NCI-H69 (cell line): Measurements from ENCODE around the gene SLAMF1.
"Not testable (repeated sequence)": the region's sequence is repeated elsewhere in the genome, so short reads cannot be mapped to it uniquely, and the experiment has no call there.

Experiments used
- DNase-seq: peaks from one replicate; lab custom pipeline; 2025; lab: John Stamatoyannopoulos, UW

The SLAMF1 gene

GRCh38 chr1:160640359-160641123, 6.3 kb downstream of the SLAMF1 start:
- DNase-seq, result no peak

DNA sequence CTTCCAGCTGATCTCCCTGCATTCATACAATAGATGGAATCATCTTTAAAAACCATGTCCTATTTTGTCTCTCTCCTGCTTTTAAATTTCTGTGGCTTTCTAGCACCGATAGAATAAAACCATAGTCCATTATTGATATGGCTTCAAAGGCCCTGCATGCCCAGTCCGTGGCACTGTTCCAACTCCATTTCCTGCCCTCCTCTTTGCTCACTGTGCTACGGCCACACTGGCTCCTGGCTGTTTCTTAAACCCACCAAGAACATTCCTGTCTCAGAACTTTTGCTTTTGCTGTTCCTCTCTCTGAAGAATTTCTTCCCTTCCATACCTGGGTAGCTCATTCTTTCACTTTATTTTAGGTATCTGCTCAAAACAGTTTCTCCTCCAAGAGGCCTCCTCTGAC, 7.2 kb downstream of the SLAMF1 start:
- DNase-seq, result no peak

GRCh38 chr1:160638926-160639325, 7.9 kb downstream of the SLAMF1 start:
- DNase-seq, result no peak

- no peak for DNase-seq
Observed at GRCh38 chr1:160638540-160638857, 8.3 kb downstream of the SLAMF1 start.

- no peak for DNase-seq
Observed at GRCh38 chr1:160637821-160638539, 8.9 kb downstream of the SLAMF1 start.

GRCh38 chr1:160637065-160637464, 9.8 kb downstream of the SLAMF1 start:
- no peak for DNase-seq

- DNase-seq, result no peak
Observed at GRCh38 chr1:160636547-160636946, 10.3 kb downstream of the SLAMF1 start.

GRCh38 chr1:160636076-160636475, 10.8 kb downstream of the SLAMF1 start:
- no peak for DNase-seq

GRCh38 chr1:160634543-160635491, 12.0 kb downstream of the SLAMF1 start:
- no peak for DNase-seq

GRCh38 chr1:160633330-160633903, 13.4 kb downstream of the SLAMF1 start:
- no peak for DNase-seq

- no peak for DNase-seq
Observed at GRCh38 chr1:160631983-160632625, 14.7 kb downstream of the SLAMF1 start.

DNA sequence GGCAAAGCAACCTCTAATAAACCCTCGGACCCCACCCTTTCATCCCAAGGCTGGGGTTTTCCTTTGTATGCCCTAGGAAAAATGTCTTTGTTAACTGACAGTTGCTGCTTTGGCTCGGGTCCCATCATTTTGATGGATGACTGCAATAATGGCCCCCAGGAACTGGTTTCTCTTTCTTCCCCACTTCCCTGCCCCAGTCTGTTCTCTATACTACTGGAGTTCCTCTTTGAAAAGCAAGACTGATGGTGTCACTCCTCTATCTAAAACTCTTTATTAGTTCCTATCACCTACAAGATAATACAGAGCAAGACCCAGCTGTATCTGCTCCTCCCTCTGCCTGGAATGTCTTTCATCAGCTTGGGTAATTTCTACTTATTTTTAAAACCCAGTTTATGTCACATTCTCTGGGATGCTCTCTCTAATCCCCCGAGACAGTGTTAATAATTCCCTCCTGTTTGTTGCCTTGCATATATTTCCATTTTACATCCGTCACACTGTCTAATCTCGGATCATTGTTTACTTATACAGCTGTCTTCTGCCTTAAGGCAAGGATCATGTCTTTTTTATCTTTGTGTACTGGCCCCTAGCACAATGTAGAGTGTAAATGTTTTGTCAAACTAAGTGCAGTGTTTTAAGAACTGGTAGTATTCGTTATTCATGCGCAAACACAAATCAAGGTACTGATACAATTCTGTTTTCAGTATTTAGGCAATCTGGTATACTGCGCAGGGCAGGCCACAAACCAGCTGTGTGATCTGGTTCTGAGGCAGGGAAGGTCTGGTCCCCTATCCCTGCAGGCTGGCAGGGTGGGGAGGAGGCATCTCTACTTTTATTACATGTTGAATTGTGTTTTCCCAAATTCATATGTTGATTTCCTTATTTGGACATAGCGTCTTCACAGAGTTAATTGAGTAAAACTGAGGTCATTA, 16.1 kb downstream of the SLAMF1 start:
- DNase-seq, result peak; percentile 22

DNA sequence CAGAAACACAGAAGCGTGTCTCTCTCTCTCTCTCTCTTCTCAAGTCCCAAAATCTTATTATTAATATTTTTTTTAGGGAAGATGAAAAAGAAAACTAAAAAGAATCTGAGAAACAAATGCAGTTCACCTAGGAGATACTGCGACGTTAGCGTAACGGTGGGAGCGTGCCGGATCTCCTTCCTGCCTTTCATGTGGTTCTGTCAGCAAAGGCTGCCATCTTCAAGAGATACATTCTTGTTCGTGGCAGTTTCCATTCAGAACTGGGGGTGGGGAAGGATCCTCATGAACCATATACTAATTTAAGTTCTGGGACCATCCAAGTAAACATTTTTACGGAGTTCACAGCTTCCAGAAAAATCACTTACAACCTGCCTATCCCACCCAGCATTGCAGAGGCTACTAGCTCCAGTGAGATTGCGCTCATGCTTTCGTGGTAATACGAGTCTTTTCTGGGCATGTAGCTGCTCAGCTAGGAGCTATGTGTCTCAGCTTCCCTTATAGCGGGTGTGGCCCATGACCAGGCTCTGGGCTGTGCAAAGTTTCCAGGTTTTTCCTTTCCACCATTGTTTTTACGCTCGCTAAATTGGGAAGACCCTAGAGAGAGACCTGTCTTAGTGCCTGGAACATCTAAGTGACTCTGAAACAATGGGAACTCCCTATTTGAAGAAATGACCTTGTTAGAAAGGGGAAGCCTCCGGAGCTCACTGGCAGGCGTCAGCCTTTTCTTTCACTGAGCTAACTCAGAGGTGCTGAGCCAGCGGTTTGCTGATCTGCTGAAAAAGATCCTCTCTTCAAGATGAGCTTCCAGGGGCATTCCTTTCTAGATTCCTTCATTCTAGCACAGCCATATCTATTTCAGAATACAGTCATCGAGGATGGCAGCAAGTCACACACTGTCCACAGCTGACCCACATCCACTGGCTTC, 17.3 kb downstream of the SLAMF1 start:
- DNase-seq, result no peak

GRCh38 chr1:160628799-160629263, 18.0 kb downstream of the SLAMF1 start:
- DNase-seq, result no peak

GRCh38 chr1:160627677-160628289, 19.1 kb downstream of the SLAMF1 start:
- DNase-seq, result not testable (repeated sequence)

- DNase-seq, result no peak
Observed at GRCh38 chr1:160626509-160627342, 20.1 kb downstream of the SLAMF1 start.

- DNase-seq, result no peak
Observed at GRCh38 chr1:160625725-160626498, 20.9 kb downstream of the SLAMF1 start.
